ENCODE results near the gene CORO7.

The CORO7 gene

GRCh38 chr16:4409081-4409932 is 7.1 kb downstream of the CORO7 start:
- Histone ChIP-seq H3K36me3 (replicated peaks in 1 of 2; ENCODE audit: control insufficient read depth in 2 of 2, insufficient read depth in 2 of 2, low read length in 2 of 2) (peaks cover 3 to 17% of the 10 kb centered on the region in 2 donors), H2AFZ (ENCODE audit: low read length) (no peak overlapping the region), H3K9me3 (replicated peaks in 1 of 2; ENCODE audit: control insufficient read depth in 2 of 2, insufficient read depth in 1 of 2, low read depth in 1 of 2, low read length in 2 of 2) (no peaks in the 10 kb centered on the region), H3K9ac (ENCODE audit: low read depth, low read length, poor library complexity) (peak overlapping the region; percentile 34), H3K79me1 (ENCODE audit: low read depth, low read length) (peaks cover 6% of the 10 kb centered on the region), H3K18ac (ENCODE audit: low read length) (no peak overlapping the region), H3K4ac (ENCODE audit: low read length) (peak overlapping the region; percentile 89), H2BK12ac (ENCODE audit: low read length) (peak overlapping the region; percentile 2), H3K14ac (ENCODE audit: low read length) (peak overlapping the region; percentile 76), H3K27me3 (ENCODE audit: control insufficient read depth in 3 of 3, insufficient read depth in 3 of 3, low read depth in 1 of 3, low read length in 3 of 3) (no peaks in the 10 kb centered on the region), H3K4me1 (ENCODE audit: control insufficient read depth in 2 of 2, insufficient read depth in 1 of 2, low read depth in 1 of 2, low read length in 2 of 2) (peaks cover 1 to 5% of the 10 kb centered on the region in 2 donors), H3K23ac (ENCODE audit: low read depth, low read length, poor library complexity) (no peak overlapping the region), H2BK5ac (ENCODE audit: low read length) (no peak overlapping the region), H4K8ac (ENCODE audit: low read depth, low read length) (no peak overlapping the region), H4K91ac (ENCODE audit: low read depth, low read length, poor library complexity) (peak overlapping the region; percentile 25), H2BK120ac (ENCODE audit: low read depth, low read length) (no peak overlapping the region), H2BK15ac (ENCODE audit: low read length) (no peak overlapping the region), H3K27ac (replicated peaks; ENCODE audit: low read length) (no peak overlapping the region), H3K4me3 (ENCODE audit: low read length in 2 of 2) (no peak overlapping the region), H2AK5ac (ENCODE audit: low read depth, low read length) (peak overlapping the region; percentile 68), H3K4me2 (ENCODE audit: insufficient read depth, low read length, poor library complexity, severe bottlenecking) (no peak overlapping the region)
- WGBS, 2 donors (ENCODE audit: extremely low coverage in 2 of 2, insufficient read length in 2 of 2, insufficient replicate concordance in 1 of 2): no CpG with 5 or more reads among the region's 19 CpGs
- no peak for DNase-seq (ENCODE audit: low spot score)

GRCh38 chr16:4408323-4408690 is 8.1 kb downstream of the CORO7 start:
- Histone ChIP-seq H2BK5ac (ENCODE audit: low read length) (no peak overlapping the region), H3K36me3 (replicated peaks in 1 of 2; ENCODE audit: control insufficient read depth in 2 of 2, insufficient read depth in 2 of 2, low read length in 2 of 2) (peaks cover 3 to 17% of the 10 kb centered on the region in 2 donors), H3K14ac (ENCODE audit: low read length) (no peak overlapping the region), H3K27me3 (ENCODE audit: control insufficient read depth in 3 of 3, insufficient read depth in 3 of 3, low read depth in 1 of 3, low read length in 3 of 3) (no peaks in the 10 kb centered on the region), H2BK120ac (ENCODE audit: low read depth, low read length) (no peak overlapping the region), H2BK15ac (ENCODE audit: low read length) (no peak overlapping the region), H3K18ac (ENCODE audit: low read length) (no peak overlapping the region), H2AFZ (ENCODE audit: low read length) (no peak overlapping the region), H3K4me2 (ENCODE audit: insufficient read depth, low read length, poor library complexity, severe bottlenecking) (no peak overlapping the region), H3K4ac (ENCODE audit: low read length) (no peak overlapping the region), H4K8ac (ENCODE audit: low read depth, low read length) (no peak overlapping the region), H3K9ac (ENCODE audit: low read depth, low read length, poor library complexity) (no peak overlapping the region), H3K27ac (replicated peaks; ENCODE audit: low read length) (no peak overlapping the region), H4K91ac (ENCODE audit: low read depth, low read length, poor library complexity) (no peak overlapping the region), H2AK5ac (ENCODE audit: low read depth, low read length) (no peak overlapping the region), H3K4me3 (ENCODE audit: low read length in 2 of 2) (no peak overlapping the region), H2BK12ac (ENCODE audit: low read length) (no peak overlapping the region), H3K4me1 (ENCODE audit: control insufficient read depth in 2 of 2, insufficient read depth in 1 of 2, low read depth in 1 of 2, low read length in 2 of 2) (peaks cover 1 to 5% of the 10 kb centered on the region in 2 donors), H3K79me1 (ENCODE audit: low read depth, low read length) (peaks cover 6% of the 10 kb centered on the region), H3K9me3 (replicated peaks in 1 of 2; ENCODE audit: control insufficient read depth in 2 of 2, insufficient read depth in 1 of 2, low read depth in 1 of 2, low read length in 2 of 2) (no peaks in the 10 kb centered on the region), H3K23ac (ENCODE audit: low read depth, low read length, poor library complexity) (peak overlapping the region; percentile 80)
- DNase-seq (ENCODE audit: low spot score): no peak
- WGBS, 2 donors (ENCODE audit: extremely low coverage in 2 of 2, insufficient read length in 2 of 2, insufficient replicate concordance in 1 of 2): no CpG with 5 or more reads among the region's 10 CpGs

- Histone ChIP-seq H3K27me3 (ENCODE audit: control insufficient read depth in 3 of 3, insufficient read depth in 3 of 3, low read depth in 1 of 3, low read length in 3 of 3) (no peaks in the 10 kb centered on the region), H2BK5ac (ENCODE audit: low read length) (no peak overlapping the region), H3K9me3 (replicated peaks in 1 of 2; ENCODE audit: control insufficient read depth in 2 of 2, insufficient read depth in 1 of 2, low read depth in 1 of 2, low read length in 2 of 2) (no peaks in the 10 kb centered on the region), H2BK12ac (ENCODE audit: low read length) (no peak overlapping the region), H3K4me1 (ENCODE audit: control insufficient read depth in 2 of 2, insufficient read depth in 1 of 2, low read depth in 1 of 2, low read length in 2 of 2) (peaks cover 1 to 5% of the 10 kb centered on the region in 2 donors), H3K36me3 (replicated peaks in 1 of 2; ENCODE audit: control insufficient read depth in 2 of 2, insufficient read depth in 2 of 2, low read length in 2 of 2) (peaks cover 3 to 15% of the 10 kb centered on the region in 2 donors), H4K8ac (ENCODE audit: low read depth, low read length) (no peak overlapping the region), H3K14ac (ENCODE audit: low read length) (no peak overlapping the region), H3K27ac (replicated peaks; ENCODE audit: low read length) (no peak overlapping the region), H3K9ac (ENCODE audit: low read depth, low read length, poor library complexity) (peak overlapping the region; percentile 12), H3K18ac (ENCODE audit: low read length) (no peak overlapping the region), H2BK15ac (ENCODE audit: low read length) (no peak overlapping the region), H3K79me1 (ENCODE audit: low read depth, low read length) (peaks cover 6% of the 10 kb centered on the region), H2AFZ (ENCODE audit: low read length) (no peak overlapping the region), H4K91ac (ENCODE audit: low read depth, low read length, poor library complexity) (no peak overlapping the region), H2BK120ac (ENCODE audit: low read depth, low read length) (no peak overlapping the region), H3K4ac (ENCODE audit: low read length) (no peak overlapping the region), H2AK5ac (ENCODE audit: low read depth, low read length) (no peak overlapping the region), H3K4me2 (ENCODE audit: insufficient read depth, low read length, poor library complexity, severe bottlenecking) (no peak overlapping the region), H3K23ac (ENCODE audit: low read depth, low read length, poor library complexity) (no peak overlapping the region), H3K4me3 (ENCODE audit: low read length in 2 of 2) (no peak overlapping the region)
- no CpG with 5 or more reads among the region's 22 CpGs for WGBS, 2 donors (ENCODE audit: extremely low coverage in 2 of 2, insufficient read length in 2 of 2, insufficient replicate concordance in 1 of 2)
- no peak for DNase-seq (ENCODE audit: low spot score)
Observed at GRCh38 chr16:4407543-4408322, 8.7 kb downstream of the CORO7 start.
